Nephron (organoid): ENCODE data around the gene ANO8.

ENCODE experiments used
- H3K27ac Mint-ChIP-seq, 3 experiments: 2 replicates each; pipeline ENCODE4 v1.8.0; 2020; ENCODE audit warnings: mixed read lengths in 3 of 3, mild to moderate bottlenecking in 2 of 3, moderate library complexity in 1 of 3
- H3K27me3 Mint-ChIP-seq: 2 replicates; pipeline ENCODE4 v1.8.0; 2021; ENCODE audit warnings: low read depth, mild to moderate bottlenecking, moderate library complexity, mixed read lengths
- H3K36me3 Mint-ChIP-seq: 2 replicates; pipeline ENCODE4 v1.8.0; 2020; ENCODE audit warnings: low read depth, mixed read lengths
- H3K4me1 Mint-ChIP-seq: 2 replicates; pipeline ENCODE4 v1.8.0; 2020; ENCODE audit warnings: mixed read lengths
- H3K4me3 Mint-ChIP-seq, 3 experiments: 2 replicates each; pipeline ENCODE4 v1.8.0; 2020; ENCODE audit warnings: mild to moderate bottlenecking in 3 of 3, mixed read lengths in 3 of 3, moderate library complexity in 2 of 3
- H3K9me3 Mint-ChIP-seq: 2 replicates; pipeline ENCODE4 v1.8.0; 2020; ENCODE audit warnings: mixed read lengths
- CTCF ChIP-seq, 3 experiments: fragments of 200-600 bp; sonication (generic); IDR thresholded peaks; one replicate each; pipeline ENCODE4 v1.5.0; 2021; ENCODE audit warnings: antibody characterized with exemption in 3 of 3; ENCODE audit not compliant: unreplicated experiment in 3 of 3

Gene ANO8

GRCh38 chr19:17340302-17340870 is 5.7 kb upstream of the ANO8 start:
- no peaks in the 10 kb centered on the region for H3K9me3 Mint-ChIP-seq
- peak overlapping the region; percentile 31 to 60 (median 54) for H3K4me3 Mint-ChIP-seq
- no peak overlapping the region for H3K27ac Mint-ChIP-seq
- no peaks in the 10 kb centered on the region for H3K27me3 Mint-ChIP-seq
- no peaks in the 10 kb centered on the region for H3K36me3 Mint-ChIP-seq
- H3K4me1 Mint-ChIP-seq: peaks cover 5% of the 10 kb centered on the region
- TF ChIP-seq CTCF (IDR thresholded peaks at IDR 0.05; ENCODE audit: unreplicated experiment in 3 of 3): no peak

DNA sequence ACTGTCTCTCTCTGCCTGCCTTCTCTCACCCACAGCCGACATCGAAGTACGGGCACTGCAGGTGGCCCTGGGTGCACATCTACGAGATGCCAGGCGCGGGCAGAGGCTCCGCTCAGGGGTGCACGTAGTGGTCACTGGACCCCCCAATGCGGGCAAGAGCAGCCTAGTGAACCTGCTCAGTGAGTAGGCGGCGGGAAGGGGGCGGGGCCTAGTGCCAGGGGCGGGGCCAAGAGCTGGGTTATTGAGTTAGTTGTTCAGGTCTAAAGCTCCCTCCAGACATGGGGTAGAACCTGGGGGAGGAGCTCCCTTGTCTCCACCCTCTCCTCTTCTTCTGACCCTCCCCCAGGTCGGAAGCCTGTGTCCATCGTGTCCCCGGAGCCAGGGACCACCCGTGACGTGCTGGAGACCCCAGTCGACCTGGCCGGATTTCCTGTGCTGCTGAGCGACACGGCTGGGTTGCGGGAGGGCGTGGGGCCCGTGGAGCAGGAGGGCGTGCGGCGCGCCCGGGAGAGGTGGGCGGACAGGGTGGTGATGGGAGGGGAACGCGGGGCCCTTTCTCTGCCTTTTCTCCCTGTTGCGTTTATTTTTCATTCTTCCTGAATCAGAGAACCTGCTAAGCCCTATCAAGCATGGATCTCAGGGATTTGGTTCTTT is 4.6 kb upstream of the ANO8 start:
- Mint-ChIP-seq H3K9me3 (no peaks in the 10 kb centered on the region), H3K36me3 (peaks cover 3% of the 10 kb centered on the region), H3K27me3 (no peaks in the 10 kb centered on the region), H3K27ac (no peak overlapping the region), H3K4me3 (peak overlapping the region; percentile 74 to 91 (median 87)), H3K4me1 (peaks cover 13% of the 10 kb centered on the region)
- no peak for TF ChIP-seq CTCF (IDR thresholded peaks at IDR 0.05; ENCODE audit: unreplicated experiment in 3 of 3)

- peaks cover 3% of the 10 kb centered on the region for H3K36me3 Mint-ChIP-seq
- no peaks in the 10 kb centered on the region for H3K9me3 Mint-ChIP-seq
- peak overlapping the region; percentile 87 to 93 (median 91) for H3K4me3 Mint-ChIP-seq
- no peak for TF ChIP-seq CTCF (IDR thresholded peaks at IDR 0.05; ENCODE audit: unreplicated experiment in 3 of 3)
- no peak overlapping the region for H3K27ac Mint-ChIP-seq
- peaks cover 17% of the 10 kb centered on the region for H3K4me1 Mint-ChIP-seq
- no peaks in the 10 kb centered on the region for H3K27me3 Mint-ChIP-seq
Observed at GRCh38 chr19:17338433-17339078, 3.9 kb upstream of the ANO8 start.

- H3K9me3 Mint-ChIP-seq: no peaks in the 10 kb centered on the region
- H3K36me3 Mint-ChIP-seq: peaks cover 4% of the 10 kb centered on the region
- H3K4me3 Mint-ChIP-seq: peak overlapping the region; percentile 87 to 93 (median 91)
Observed at GRCh38 chr19:17337675-17338432, 3.2 kb upstream of the ANO8 start.

More at GRCh38 chr19:17337675-17338432, 3.2 kb upstream of the ANO8 start:
- Mint-ChIP-seq H3K4me1 (peaks cover 17% of the 10 kb centered on the region), H3K27ac (peak overlapping the region in 2 of 3 experiments; percentile 86 to 94), H3K27me3 (no peaks in the 10 kb centered on the region)
- no peak for TF ChIP-seq CTCF (IDR thresholded peaks at IDR 0.05; ENCODE audit: unreplicated experiment in 3 of 3)
